ENCODE data around the gene C19orf67. TPM values are rescaled to one million over a fixed set of nuclear protein-coding genes. Genes with fewer than 3 reads are reported as not detected.

Gene C19orf67
- total RNA-seq, 1 experiment from 2014 or later = 0.39 TPM

DNA sequence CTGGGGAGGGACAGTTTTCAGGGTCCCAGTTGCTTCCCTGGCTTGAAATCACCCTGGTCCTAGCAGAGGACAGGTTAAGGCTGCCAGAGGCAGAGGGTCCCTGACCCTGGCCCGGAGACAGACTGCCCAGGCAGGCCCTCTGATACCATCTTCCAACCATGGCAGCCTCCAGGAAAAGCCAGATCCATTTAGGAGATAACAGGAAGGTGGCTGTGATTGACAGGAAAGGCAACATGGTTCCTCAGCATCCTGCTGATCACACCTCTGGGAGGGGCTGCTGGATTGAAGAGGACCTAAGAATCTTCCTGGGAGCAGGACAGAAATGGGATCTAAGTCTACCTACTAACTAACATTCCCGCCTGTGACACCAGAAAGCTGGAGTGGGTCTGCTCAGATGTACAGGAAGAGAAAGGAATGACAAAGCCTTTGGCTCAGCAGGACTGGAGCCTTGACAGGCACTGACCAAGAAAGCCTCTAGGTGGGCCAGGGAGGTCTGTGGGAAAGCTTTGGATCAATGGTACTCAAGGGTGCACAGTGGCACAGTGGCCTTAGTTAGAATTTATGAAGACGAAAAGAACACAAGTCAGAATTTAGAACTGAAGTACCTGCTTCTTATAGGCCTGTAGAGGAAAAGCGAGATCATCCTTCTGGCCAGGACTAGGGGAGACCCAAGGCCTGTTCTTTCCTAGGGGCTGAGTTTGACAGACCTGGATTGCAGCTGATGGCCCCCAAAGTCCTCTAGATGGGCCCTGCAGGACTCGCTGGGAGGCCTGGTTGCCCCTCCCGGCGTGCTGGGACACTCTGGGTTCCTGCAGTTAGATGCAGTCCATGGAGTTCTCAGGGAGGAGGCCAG is 34.3 kb upstream of the C19orf67 start:
- Histone ChIP-seq H3K23ac (ENCODE audit: insufficient read length, low read depth, low read length) (no peak overlapping the region), H3K79me2 (ENCODE audit: insufficient read depth, low read length) (peaks cover 2% of the 10 kb centered on the region; the same call in 1 of the 2 replicates), H3K27me3 (ENCODE audit: insufficient read depth, low read length) (no peaks in the 10 kb centered on the region; the same call in 1 of the 2 replicates), H3K4me2 (ENCODE audit: insufficient read depth, insufficient read length, low read length) (no peak overlapping the region), H2BK20ac (ENCODE audit: low read depth, low read length, poor library complexity, severe bottlenecking) (no peak overlapping the region), H3K4me1 (ENCODE audit: insufficient read depth, low read length) (peaks cover 2% of the 10 kb centered on the region; the same call in 1 of the 2 replicates), H2BK5ac (ENCODE audit: insufficient read length, low read length) (no peak overlapping the region), H2BK12ac (ENCODE audit: insufficient read length, low read depth, low read length) (no peak overlapping the region), H4K20me1 (ENCODE audit: control insufficient read depth, insufficient read depth, insufficient read length) (no peaks in the 10 kb centered on the region), H3T11ph (ENCODE audit: low read length) (no peak overlapping the region), H4K91ac (ENCODE audit: insufficient read length, low read depth, low read length) (no peak overlapping the region), H3K9ac (ENCODE audit: extremely low read depth, insufficient read length, low read length) (no peak overlapping the region), H3K56ac (ENCODE audit: insufficient read length, low read depth, low read length) (no peak overlapping the region), H3K9me3 (ENCODE audit: control insufficient read depth, low read depth, low read length) (no peaks in the 10 kb centered on the region), H3K18ac (ENCODE audit: insufficient read length, low read depth, low read length) (no peak overlapping the region), H3K4ac (ENCODE audit: low read depth, low read length) (no peak overlapping the region), H4K5ac (ENCODE audit: insufficient read length, low read depth, low read length) (no peak overlapping the region), H2AK5ac (ENCODE audit: insufficient read length, low read length) (no peak overlapping the region), H3K14ac (ENCODE audit: insufficient read depth, low read length) (no peak overlapping the region), H2BK120ac (ENCODE audit: low read depth, low read length, poor library complexity, severe bottlenecking) (no peak overlapping the region), H3K79me1 (ENCODE audit: insufficient read depth, low read depth, low read length, poor library complexity, severe bottlenecking) (no peaks in the 10 kb centered on the region), H4K8ac (replicated peaks; ENCODE audit: insufficient read length, low read depth, low read length) (no peak overlapping the region), H3K23me2 (ENCODE audit: insufficient read length, low read depth, low read length, poor library complexity, severe bottlenecking) (peaks cover 16% of the 10 kb centered on the region), H2BK15ac (ENCODE audit: low read depth, low read length) (no peak overlapping the region), H2AFZ (ENCODE audit: low read length) (no peak overlapping the region), H3K27ac (ENCODE audit: insufficient read length, low read depth, low read length) (no peak overlapping the region)
- no peak for DNase-seq
- H3K27me3 Mint-ChIP-seq (ENCODE audit: low read depth) = peaks cover 2% of the 10 kb centered on the region; the same call in 1 of the 2 replicates
- H3K36me3 Mint-ChIP-seq (ENCODE audit: insufficient read depth in 1 of 3, low read depth in 3 of 3) = peaks cover 19 to 39% (median 31%) of the 10 kb centered on the region in 3 experiments
- peaks cover 18 to 21% of the 10 kb centered on the region in 2 experiments for H3K4me1 Mint-ChIP-seq
- WGBS (ENCODE audit: extremely low coverage, insufficient read length, low lambda C conversion rate) = no CpG with 5 or more reads among the region's 7 CpGs
- TF ChIP-seq, protein P1, sequence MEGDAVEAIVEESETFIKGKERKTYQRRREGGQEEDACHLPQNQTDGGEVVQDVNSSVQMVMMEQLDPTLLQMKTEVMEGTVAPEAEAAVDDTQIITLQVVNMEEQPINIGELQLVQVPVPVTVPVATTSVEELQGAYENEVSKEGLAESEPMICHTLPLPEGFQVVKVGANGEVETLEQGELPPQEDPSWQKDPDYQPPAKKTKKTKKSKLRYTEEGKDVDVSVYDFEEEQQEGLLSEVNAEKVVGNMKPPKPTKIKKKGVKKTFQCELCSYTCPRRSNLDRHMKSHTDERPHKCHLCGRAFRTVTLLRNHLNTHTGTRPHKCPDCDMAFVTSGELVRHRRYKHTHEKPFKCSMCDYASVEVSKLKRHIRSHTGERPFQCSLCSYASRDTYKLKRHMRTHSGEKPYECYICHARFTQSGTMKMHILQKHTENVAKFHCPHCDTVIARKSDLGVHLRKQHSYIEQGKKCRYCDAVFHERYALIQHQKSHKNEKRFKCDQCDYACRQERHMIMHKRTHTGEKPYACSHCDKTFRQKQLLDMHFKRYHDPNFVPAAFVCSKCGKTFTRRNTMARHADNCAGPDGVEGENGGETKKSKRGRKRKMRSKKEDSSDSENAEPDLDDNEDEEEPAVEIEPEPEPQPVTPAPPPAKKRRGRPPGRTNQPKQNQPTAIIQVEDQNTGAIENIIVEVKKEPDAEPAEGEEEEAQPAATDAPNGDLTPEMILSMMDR (conservative IDR thresholded peaks at IDR 0.05) = no peak
- no peak overlapping the region; a peak in 1 of 5 replicates for H3K4me3 Mint-ChIP-seq
- H3K9me3 Mint-ChIP-seq = no peaks in the 10 kb centered on the region
- peak overlapping the region in 1 of 3 experiments; percentile 47; a peak in 2 of 7 replicates for H3K27ac Mint-ChIP-seq

Measured in H9 (cell line).